Stomach (tissue), 9 donors: Measurements from ENCODE around the gene SERPINA5. TPM values are rescaled to one million over a fixed set of nuclear protein-coding genes. Genes with fewer than 3 reads are reported as not detected.

Source experiments
- DNase-seq, 2 donors: peaks; one replicate each; pipeline versions ENCODE4 v3.0.0 to v3.0.0-alpha.2; 2013 to 2019
- H3K27ac ChIP-seq, 5 donors: fragments of 200-600 bp in 4 of 5; sonication (generic) in 4 of 5; one replicate each; pipeline ENCODE4 v1.5.1; 2013 to 2019; ENCODE audit warnings: mild to moderate bottlenecking in 1 of 5, moderate library complexity in 1 of 5
- H3K27me3 ChIP-seq, 3 donors: fragments of 200-600 bp; sonication (generic); one replicate each; pipeline ENCODE4 v1.5.1; 2017 to 2019; ENCODE audit warnings: mixed run types in 1 of 3
- H3K36me3 ChIP-seq, 4 donors: fragments of 200-600 bp; sonication (generic); 1 replicate in 3 of 4; 2 replicates in 1 of 4; pipeline ENCODE4 v1.5.1; 2016 to 2019
- H3K4me1 ChIP-seq, 4 donors: fragments of 200-600 bp; sonication (generic); one replicate each; pipeline ENCODE4 v1.5.1; 2016 to 2019
- H3K4me3 ChIP-seq, 4 donors: fragments of 200-600 bp; sonication (generic) in 3 of 4; one replicate each; pipeline ENCODE4 v1.5.1; 2016 to 2019; ENCODE audit warnings: mild to moderate bottlenecking in 1 of 4
- H3K9me3 ChIP-seq, 4 donors: fragments of 200-600 bp; sonication (generic); one replicate each; pipeline ENCODE4 v1.5.1; 2016 to 2019
- EP300 ChIP-seq: sonication (generic); formaldehyde crosslinking; IDR thresholded peaks from one replicate; pipeline ENCODE4 v1.6.1; 2017; ENCODE audit warnings: antibody characterized with exemption
- POLR2A ChIP-seq, 4 donors: fragments of 450-650 bp; IDR thresholded peaks; one replicate each; pipeline ENCODE4 v1.6.1; 2016; ENCODE audit warnings: antibody characterized with exemption in 4 of 4, control low read depth in 2 of 4, mild to moderate bottlenecking in 1 of 4, moderate library complexity in 1 of 4
- POLR2AphosphoS5 ChIP-seq, 3 donors: sonication (generic); formaldehyde crosslinking; IDR thresholded peaks; one replicate each; pipeline ENCODE4 v1.6.1; 2016; ENCODE audit warnings: antibody characterized with exemption in 3 of 3
- WGBS, 5 donors: extraction: QIAGEN DNeasy Blood & Tissue Kit in 3 of 5; methylation state at CpG; one replicate each; pipeline versions ENCODE4 v1.1.5 to v1.1.7; 2013 to 2018; 5-methylcytosine and 5-hydroxymethylcytosine counted together
- intact Hi-C: fragments of 100-400 bp; cut with DNase I; formaldehyde crosslinking; loops from one replicate; pipeline ENCODE4 v1.15.1; 2023; ENCODE audit warnings: low total_unique reads
- polyA plus RNA-seq, 3 donors: library from polyadenylated mRNA; stranded (reverse); fragments of 200-250 nt; gene quantifications; one replicate each; pipeline ENCODE4 v1.2.3, GENCODE V29; 2013
- total RNA-seq, 5 donors: library from RNA; depleted of rRNA; stranded (reverse); fragments of >200 nt; gene quantifications; one replicate each; pipeline versions ENCODE4 v1.1.0 to v1.2.3, GENCODE V29; 2014 to 2016
- TF ChIP-seq, protein P1 (sequence below), 7 experiments: fragments of 450-650 bp in 4 of 7; fragments of 200-600 bp in 3 of 7; sonication (generic) in 3 of 7; IDR thresholded peaks; one replicate each; pipeline ENCODE4 v1.5.1; 2016 to 2019; ENCODE audit warnings: antibody characterized with exemption in 7 of 7, control low read depth in 2 of 7, mild to moderate bottlenecking in 1 of 7
- donor health status: healthy with polysubstance abuse.
- donor health status: Bipolar disorder and iron deficiency.
- donor health status: healthy.

Gene SERPINA5
- total and polyA plus RNA-seq, 8 donors, result 1.7 to 10.7 (median 3.9) TPM; not detected in 2

DNA sequence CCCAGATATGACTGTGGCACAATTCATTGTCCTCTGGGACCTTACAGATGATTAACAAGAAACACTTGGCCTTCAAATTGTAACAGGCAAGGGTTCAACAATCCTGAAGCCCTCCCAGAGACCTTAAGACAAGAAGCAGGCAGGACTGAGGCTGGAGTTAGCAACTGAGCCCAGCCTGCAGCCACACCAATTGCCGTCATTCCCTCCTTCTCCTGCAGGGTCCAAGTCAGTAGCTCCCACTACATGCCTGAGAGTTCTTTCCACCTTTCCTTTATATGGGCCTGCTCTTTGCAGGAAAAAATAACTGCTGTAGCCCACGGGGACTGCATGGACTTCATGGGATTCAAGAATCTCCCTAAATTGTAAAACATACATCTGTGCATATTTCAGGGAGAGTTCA, 22.4 kb upstream of the SERPINA5 start:
- no peak for DNase-seq
- intact Hi-C loops, result no loop called here

DNA sequence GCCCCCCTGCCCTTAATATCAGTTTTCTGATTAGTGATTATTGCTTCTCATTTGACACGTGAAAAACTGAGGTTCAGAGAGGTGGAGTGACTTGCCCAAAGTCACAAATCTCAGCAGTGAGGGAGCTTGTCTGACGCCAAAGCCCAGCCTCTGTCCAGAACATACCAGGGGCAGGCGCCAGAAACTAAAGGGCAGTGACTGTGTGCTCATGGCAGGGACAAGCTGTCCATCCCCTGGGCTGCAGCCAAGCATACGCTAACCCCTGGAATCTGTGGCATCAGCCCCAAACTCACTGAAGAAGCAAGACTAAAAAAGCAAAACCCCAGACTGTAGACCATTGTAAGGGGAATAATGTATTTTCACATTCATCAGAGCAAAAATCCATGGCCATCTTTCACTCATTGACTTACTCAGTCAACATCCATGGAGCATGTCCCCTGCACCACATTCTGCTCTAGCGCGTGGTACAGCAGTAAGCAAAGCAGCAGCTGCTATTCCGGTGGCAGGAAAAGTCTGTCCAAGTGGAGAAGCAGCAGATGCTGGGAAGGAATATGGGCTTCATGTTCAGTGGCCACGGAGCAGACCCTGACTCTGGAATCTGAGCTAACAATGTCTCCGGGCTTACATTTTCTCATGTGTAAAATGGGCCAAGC, 21.5 kb upstream of the SERPINA5 start:
- Histone ChIP-seq H3K4me1 (peaks cover 0 to 11% (median 6%) of the 10 kb centered on the region in 4 donors), H3K27me3 (no peaks in the 10 kb centered on the region), H3K27ac (no peak overlapping the region), H3K9me3 (peaks cover 0 to 21% (median 12%) of the 10 kb centered on the region in 4 donors), H3K4me3 (no peak overlapping the region), H3K36me3 (no peaks in the 10 kb centered on the region)
- TF ChIP-seq EP300, result no peak
- TF ChIP-seq, protein P1, sequence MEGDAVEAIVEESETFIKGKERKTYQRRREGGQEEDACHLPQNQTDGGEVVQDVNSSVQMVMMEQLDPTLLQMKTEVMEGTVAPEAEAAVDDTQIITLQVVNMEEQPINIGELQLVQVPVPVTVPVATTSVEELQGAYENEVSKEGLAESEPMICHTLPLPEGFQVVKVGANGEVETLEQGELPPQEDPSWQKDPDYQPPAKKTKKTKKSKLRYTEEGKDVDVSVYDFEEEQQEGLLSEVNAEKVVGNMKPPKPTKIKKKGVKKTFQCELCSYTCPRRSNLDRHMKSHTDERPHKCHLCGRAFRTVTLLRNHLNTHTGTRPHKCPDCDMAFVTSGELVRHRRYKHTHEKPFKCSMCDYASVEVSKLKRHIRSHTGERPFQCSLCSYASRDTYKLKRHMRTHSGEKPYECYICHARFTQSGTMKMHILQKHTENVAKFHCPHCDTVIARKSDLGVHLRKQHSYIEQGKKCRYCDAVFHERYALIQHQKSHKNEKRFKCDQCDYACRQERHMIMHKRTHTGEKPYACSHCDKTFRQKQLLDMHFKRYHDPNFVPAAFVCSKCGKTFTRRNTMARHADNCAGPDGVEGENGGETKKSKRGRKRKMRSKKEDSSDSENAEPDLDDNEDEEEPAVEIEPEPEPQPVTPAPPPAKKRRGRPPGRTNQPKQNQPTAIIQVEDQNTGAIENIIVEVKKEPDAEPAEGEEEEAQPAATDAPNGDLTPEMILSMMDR (IDR thresholded peaks at IDR 0.05), result no peak
- no peak for TF ChIP-seq POLR2AphosphoS5 (IDR thresholded peaks at IDR 0.05)
- no peak for TF ChIP-seq POLR2A (IDR thresholded peaks at IDR 0.05)
- intact Hi-C loops, result no loop called here
- WGBS, 5 donors, result 78 to 85% (median 84%) methylated on average over 9 of the region's 9 CpGs
- DNase-seq, result no peak

More for the DNA sequence above, 22.4 kb upstream of the SERPINA5 start:
- no peak overlapping the region for H3K4me3 ChIP-seq
- H3K27me3 ChIP-seq, result no peaks in the 10 kb centered on the region
- H3K36me3 ChIP-seq, result no peaks in the 10 kb centered on the region
- peaks cover 0 to 11% (median 5%) of the 10 kb centered on the region in 4 donors for H3K4me1 ChIP-seq
- WGBS, 5 donors, result 77 to 92% (median 88%) methylated on average over 2 of the region's 2 CpGs
- no peak overlapping the region for H3K27ac ChIP-seq
- TF ChIP-seq, protein P1 (IDR thresholded peaks at IDR 0.05), result no peak
- peaks cover 0 to 29% (median 20%) of the 10 kb centered on the region in 4 donors for H3K9me3 ChIP-seq

DNA sequence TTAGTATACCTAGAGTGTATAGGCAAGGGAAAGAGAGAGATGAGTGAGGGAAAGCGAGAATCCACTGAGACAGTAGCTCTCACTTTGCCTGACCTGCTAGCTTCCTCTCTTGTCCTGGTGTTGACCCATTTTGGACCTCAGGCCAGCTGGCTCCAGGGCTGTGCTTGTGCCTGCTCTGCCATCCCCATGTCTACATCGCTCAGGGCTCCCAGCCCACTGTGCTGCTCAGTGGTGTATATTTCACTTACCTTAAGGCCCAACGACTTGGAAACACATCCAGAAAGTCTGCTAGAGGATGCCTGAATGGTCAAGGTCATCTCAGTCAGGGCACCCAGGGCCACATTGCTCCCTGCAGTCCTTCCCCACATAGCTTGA, 20.9 kb upstream of the SERPINA5 start:
- peaks cover 0 to 11% (median 6%) of the 10 kb centered on the region in 4 donors for H3K4me1 ChIP-seq
- no peak overlapping the region for H3K27ac ChIP-seq
- H3K9me3 ChIP-seq, result peaks cover 0 to 16% (median 10%) of the 10 kb centered on the region in 4 donors
- intact Hi-C loops, result no loop called here
- 79 to 87% (median 81%) methylated on average over 3 of the region's 3 CpGs for WGBS, 5 donors
- H3K36me3 ChIP-seq, result no peaks in the 10 kb centered on the region
- H3K4me3 ChIP-seq, result no peak overlapping the region
- no peak for DNase-seq
- TF ChIP-seq POLR2A (IDR thresholded peaks at IDR 0.05) (no peak), POLR2AphosphoS5 (IDR thresholded peaks at IDR 0.05) (no peak), EP300 (no peak)
- TF ChIP-seq, protein P1 (IDR thresholded peaks at IDR 0.05), result no peak
- H3K27me3 ChIP-seq, result no peaks in the 10 kb centered on the region

DNA sequence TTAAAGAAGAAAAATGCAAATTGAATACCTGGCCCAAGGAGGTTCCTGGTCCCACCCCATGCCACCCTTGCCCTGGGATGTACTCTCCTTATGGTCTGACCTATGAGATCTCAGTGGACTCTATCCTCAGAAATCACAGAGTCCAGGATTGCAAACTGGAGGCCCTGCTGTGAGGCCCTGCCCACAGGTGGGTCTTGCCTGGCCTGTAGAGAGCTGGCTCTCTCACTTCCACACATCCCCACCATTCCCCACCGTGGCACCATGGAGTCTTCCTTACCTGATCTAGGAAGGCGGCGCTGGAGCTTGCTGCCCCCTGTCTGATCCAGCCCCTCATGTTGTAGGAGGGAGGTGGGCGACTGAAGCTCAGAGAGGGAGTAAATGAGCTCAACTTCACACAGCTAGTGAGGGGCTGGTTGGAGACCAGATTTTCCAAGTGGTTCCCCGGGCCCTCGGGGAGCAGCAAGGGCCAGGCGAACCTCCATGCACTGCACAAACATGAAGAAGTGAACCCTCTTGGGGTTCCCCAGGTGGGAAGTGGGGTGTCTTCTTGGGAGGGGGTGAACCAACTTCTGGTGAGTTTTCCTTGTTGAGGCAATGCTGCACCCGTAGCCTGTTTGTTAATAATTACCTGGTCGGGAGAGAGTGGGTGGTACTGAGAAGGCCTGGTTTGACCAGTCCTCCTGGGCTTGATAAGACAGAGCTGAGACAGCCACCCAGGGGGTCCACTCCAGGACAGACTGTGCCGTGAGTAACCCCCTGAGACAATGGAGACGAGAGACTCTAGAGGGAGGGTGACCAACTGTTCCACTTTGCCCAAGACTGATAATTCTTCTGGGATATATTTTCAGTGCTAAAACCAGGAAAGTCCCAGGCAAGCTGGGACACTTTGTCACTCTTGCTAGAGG, 20.2 kb upstream of the SERPINA5 start, which contains the start of gene SERPINA4:
Gene SERPINA4, plus strand, starts transcription at position 692 of the 905 bp plus-strand sequence. CDS start 2,041 bp downstream, outside the sequence.
- DNase-seq, result peak; percentile 44 to 81
- H3K27me3 ChIP-seq, result no peaks in the 10 kb centered on the region
- peaks cover 0 to 11% (median 6%) of the 10 kb centered on the region in 4 donors for H3K4me1 ChIP-seq
- TF ChIP-seq POLR2AphosphoS5 (IDR thresholded peaks at IDR 0.05) (no peak), POLR2A (IDR thresholded peaks at IDR 0.05) (no peak), EP300 (no peak)
- TF ChIP-seq, protein P1 (IDR thresholded peaks at IDR 0.05), result no peak
- H3K9me3 ChIP-seq, result peaks cover 0 to 12% (median 7%) of the 10 kb centered on the region in 4 donors
- WGBS, 5 donors, result 55 to 69% (median 60%) methylated on average over 10 to 11 of the region's 11 CpGs
- intact Hi-C loops, result no loop called here
- H3K36me3 ChIP-seq, result no peaks in the 10 kb centered on the region
- H3K4me3 ChIP-seq, result peak within 1 kb of the TSS in 2 of 4 donors; percentile 15 to 19
- peak within 1 kb of the TSS; percentile 29 to 84 (median 72) for H3K27ac ChIP-seq
